Liver (tissue), 9 donors: ENCODE measurements around the gene PRAC1. TPM values are rescaled to one million over a fixed set of nuclear protein-coding genes. Genes with fewer than 3 reads are reported as not detected.

ENCODE experiments used
- DNase-seq: peaks from one replicate; pipeline ENCODE4 v3.0.0-alpha.2; 2017; ENCODE audit warnings: low spot score
- H3K27ac ChIP-seq, 2 donors: one replicate each; pipeline ENCODE4 v1.7.0; 2013; ENCODE audit warnings: inconsistent platforms in 2 of 2, low read length in 2 of 2, control low read depth in 1 of 2, low read depth in 1 of 2, mild to moderate bottlenecking in 1 of 2
- H3K27me3 ChIP-seq, 4 donors: one replicate each; pipeline versions ENCODE4 v1.6.1 to v1.7.0; 2013; ENCODE audit warnings: low read length in 3 of 4, inconsistent platforms in 1 of 4, mild to moderate bottlenecking in 1 of 4, moderate library complexity in 1 of 4; ENCODE audit not compliant: control insufficient read depth in 4 of 4, insufficient read depth in 4 of 4
- H3K36me3 ChIP-seq, 4 donors: one replicate each; pipeline versions ENCODE4 v1.6.1 to v1.7.0; 2013; ENCODE audit warnings: low read length in 3 of 4, mild to moderate bottlenecking in 3 of 4, low read depth in 1 of 4, moderate library complexity in 1 of 4; ENCODE audit not compliant: control insufficient read depth in 4 of 4, insufficient read depth in 3 of 4
- H3K4me1 ChIP-seq, 4 donors: one replicate each; pipeline versions ENCODE4 v1.6.1 to v1.7.0; 2013; ENCODE audit warnings: low read length in 3 of 4, mild to moderate bottlenecking in 3 of 4, moderate library complexity in 1 of 4; ENCODE audit not compliant: control insufficient read depth in 4 of 4, insufficient read depth in 4 of 4
- H3K4me3 ChIP-seq, 3 donors: one replicate each; pipeline versions ENCODE4 v1.6.1 to v1.7.0; 2013; ENCODE audit warnings: low read length in 3 of 3, control low read depth in 1 of 3, low read depth in 1 of 3, mild to moderate bottlenecking in 1 of 3
- H3K9ac ChIP-seq, 2 donors: one replicate each; pipeline ENCODE4 v1.7.0; 2013; ENCODE audit warnings: low read length in 2 of 2, mild to moderate bottlenecking in 2 of 2, moderate library complexity in 2 of 2, control low read depth in 1 of 2, low read depth in 1 of 2
- H3K9me3 ChIP-seq, 4 donors: one replicate each; pipeline versions ENCODE4 v1.6.1 to v1.7.0; 2013; ENCODE audit warnings: low read length in 3 of 4; ENCODE audit not compliant: control insufficient read depth in 4 of 4
- FOXA1 ChIP-seq: IDR thresholded peaks from 2 replicates; pipeline ENCODE4 v1.6.1; 2016; ENCODE audit warnings: antibody characterized with exemption
- JUND ChIP-seq, 2 donors: IDR thresholded peaks; 2 replicates each; pipeline ENCODE4 v1.6.1; 2016; ENCODE audit warnings: antibody characterized with exemption in 2 of 2
- NR2F2 ChIP-seq: IDR thresholded peaks from 2 replicates; pipeline ENCODE4 v1.6.1; 2016; ENCODE audit warnings: antibody characterized with exemption
- RAD21 ChIP-seq, 2 donors: IDR thresholded peaks; 2 replicates each; pipeline ENCODE4 v1.6.1; 2016; ENCODE audit warnings: antibody characterized with exemption in 2 of 2, mild to moderate bottlenecking in 2 of 2
- RXRA ChIP-seq, 2 donors: IDR thresholded peaks; 2 replicates each; pipeline ENCODE4 v1.6.1; 2017 to 2018; ENCODE audit warnings: antibody characterized with exemption in 2 of 2, mild to moderate bottlenecking in 1 of 2
- SP1 ChIP-seq: IDR thresholded peaks from 2 replicates; pipeline ENCODE4 v1.6.1; 2018; ENCODE audit warnings: antibody characterized with exemption, mild to moderate bottlenecking
- TAF1 ChIP-seq: conservative IDR thresholded peaks from 2 replicates; pipeline ENCODE4 v1.6.1; 2016; ENCODE audit warnings: antibody characterized with exemption, mild to moderate bottlenecking
- WGBS: extraction: QIAGEN DNeasy Blood & Tissue Kit; methylation state at CpG from one replicate; pipeline ENCODE4 v1.1.7; 2013; 5-methylcytosine and 5-hydroxymethylcytosine counted together
- polyA plus RNA-seq, 2 donors: library from polyadenylated mRNA; stranded (reverse) in 1 of 2; unstranded in 1 of 2; fragments of 200-250 nt in 1 of 2; fragments of >200 nt in 1 of 2; fragmentation: Nextera tagmentation in 1 of 2; extraction: Ambion mirVana in 1 of 2; gene quantifications; one replicate each; pipeline versions ENCODE4 v1.2.1 to v1.2.3, GENCODE V29; 2013 to 2015
- total RNA-seq, 2 donors: library from RNA; depleted of rRNA; stranded (reverse); fragments of >200 nt; gene quantifications; one replicate each; pipeline ENCODE4 v1.2.3, GENCODE V29; 2014
- TF ChIP-seq, protein P1 (sequence below): IDR thresholded peaks from 2 replicates; pipeline ENCODE4 v1.6.1; 2016; ENCODE audit warnings: antibody characterized with exemption
- TF ChIP-seq, protein P2 (sequence below): fragments of 150-350 bp; IDR thresholded peaks from 2 replicates; pipeline ENCODE4 v1.5.1; 2017; ENCODE audit warnings: improper control_type of control experiment, low read depth, low read length; ENCODE audit not compliant: missing input control
- donor health status: healthy.
- donor health status: healthy.
- donor health status: healthy.
- donor health status: healthy.
- donor health status: healthy.

Gene PRAC1
- total and polyA plus RNA-seq, 4 donors = not detected

- no peak overlapping the region for H3K4me3 ChIP-seq
- TF ChIP-seq FOXA1 (no peak), TAF1 (no peak), NR2F2 (no peak), RAD21 (IDR thresholded peaks at IDR 0.05) (no peak)
- TF ChIP-seq, protein P1, sequence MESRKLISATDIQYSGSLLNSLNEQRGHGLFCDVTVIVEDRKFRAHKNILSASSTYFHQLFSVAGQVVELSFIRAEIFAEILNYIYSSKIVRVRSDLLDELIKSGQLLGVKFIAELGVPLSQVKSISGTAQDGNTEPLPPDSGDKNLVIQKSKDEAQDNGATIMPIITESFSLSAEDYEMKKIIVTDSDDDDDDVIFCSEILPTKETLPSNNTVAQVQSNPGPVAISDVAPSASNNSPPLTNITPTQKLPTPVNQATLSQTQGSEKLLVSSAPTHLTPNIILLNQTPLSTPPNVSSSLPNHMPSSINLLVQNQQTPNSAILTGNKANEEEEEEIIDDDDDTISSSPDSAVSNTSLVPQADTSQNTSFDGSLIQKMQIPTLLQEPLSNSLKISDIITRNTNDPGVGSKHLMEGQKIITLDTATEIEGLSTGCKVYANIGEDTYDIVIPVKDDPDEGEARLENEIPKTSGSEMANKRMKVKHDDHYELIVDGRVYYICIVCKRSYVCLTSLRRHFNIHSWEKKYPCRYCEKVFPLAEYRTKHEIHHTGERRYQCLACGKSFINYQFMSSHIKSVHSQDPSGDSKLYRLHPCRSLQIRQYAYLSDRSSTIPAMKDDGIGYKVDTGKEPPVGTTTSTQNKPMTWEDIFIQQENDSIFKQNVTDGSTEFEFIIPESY = no peak
- H3K27ac ChIP-seq = no peak overlapping the region
- peaks cover 3 to 44% (median 24%) of the 10 kb centered on the region in 4 donors for H3K27me3 ChIP-seq
- no peaks in the 10 kb centered on the region for H3K9me3 ChIP-seq
- H3K9ac ChIP-seq = no peak overlapping the region
- H3K36me3 ChIP-seq = peaks cover 0 to 2% (median 0%) of the 10 kb centered on the region in 4 donors
- peaks cover 0 to 7% (median 0%) of the 10 kb centered on the region in 4 donors for H3K4me1 ChIP-seq
- 18% methylated on average over 22 of the region's 22 CpGs for WGBS
- DNase-seq = no peak
These were observed 11.5 kb upstream of the PRAC1 start for GRCh38 chr17:48733632-48734328.

DNA sequence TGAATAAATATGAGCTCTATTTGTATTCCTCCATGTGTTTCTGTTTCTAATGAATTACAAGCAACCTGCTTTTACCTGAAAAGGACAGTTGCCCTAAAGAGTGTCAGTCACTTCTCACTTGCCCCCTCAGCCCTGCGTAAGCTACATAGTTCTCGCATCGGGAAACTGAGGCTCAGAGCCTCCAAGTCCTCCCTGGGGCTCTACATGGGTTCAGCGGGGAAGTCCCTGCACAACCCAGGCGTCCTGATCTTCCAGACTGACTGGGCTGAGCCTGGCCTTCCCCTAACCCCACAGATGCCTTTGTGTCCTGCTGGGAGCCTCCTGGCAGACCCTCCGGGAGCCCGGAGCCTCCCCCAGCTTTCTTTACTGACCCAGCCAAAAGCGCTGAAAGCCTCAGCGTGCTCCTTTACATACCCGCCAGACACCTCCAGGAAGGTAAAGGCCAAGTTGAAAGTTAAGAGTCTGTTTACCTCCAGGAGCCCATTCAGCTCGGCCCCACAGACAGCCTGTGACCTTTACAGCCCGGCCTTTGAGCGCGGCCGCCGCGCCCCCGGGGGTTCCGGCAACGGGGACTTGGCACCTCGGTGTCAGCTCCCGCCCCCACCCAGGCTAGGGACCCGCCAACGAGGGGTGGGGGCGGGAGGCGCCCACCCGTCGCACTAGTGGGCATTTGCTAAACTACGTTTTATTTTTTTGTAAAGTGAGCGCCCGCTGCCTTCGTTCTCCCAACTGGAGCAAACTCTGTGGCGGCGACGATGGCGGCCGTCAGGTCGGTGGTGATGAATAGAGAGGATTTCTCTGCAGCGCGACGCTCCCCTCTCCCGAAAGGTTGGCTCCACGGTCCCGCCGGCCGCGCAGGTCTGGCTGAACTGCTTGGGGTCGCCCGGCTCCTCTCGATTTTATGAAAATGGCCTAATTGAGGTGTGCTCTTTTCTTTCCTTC lies 10.6 kb upstream of the PRAC1 start:
- no peak overlapping the region for H3K27ac ChIP-seq
- WGBS = 11% methylated on average over 50 of the region's 50 CpGs
- H3K27me3 ChIP-seq = peaks cover 3 to 37% (median 19%) of the 10 kb centered on the region in 4 donors
- no peak overlapping the region for H3K9ac ChIP-seq
- H3K4me3 ChIP-seq = no peak overlapping the region
- H3K9me3 ChIP-seq = no peaks in the 10 kb centered on the region
- H3K4me1 ChIP-seq = peaks cover 0 to 7% (median 3%) of the 10 kb centered on the region in 4 donors
- peaks cover 0 to 2% (median 0%) of the 10 kb centered on the region in 4 donors for H3K36me3 ChIP-seq
- TF ChIP-seq TAF1 (no peak), RAD21 (IDR thresholded peaks at IDR 0.05) (no peak), JUND (IDR thresholded peaks at IDR 0.05) (no peak), RXRA (IDR thresholded peaks at IDR 0.05) (no peak), SP1 (no peak), NR2F2 (no peak)
- TF ChIP-seq, protein P1 = no peak
- TF ChIP-seq, protein P2, sequence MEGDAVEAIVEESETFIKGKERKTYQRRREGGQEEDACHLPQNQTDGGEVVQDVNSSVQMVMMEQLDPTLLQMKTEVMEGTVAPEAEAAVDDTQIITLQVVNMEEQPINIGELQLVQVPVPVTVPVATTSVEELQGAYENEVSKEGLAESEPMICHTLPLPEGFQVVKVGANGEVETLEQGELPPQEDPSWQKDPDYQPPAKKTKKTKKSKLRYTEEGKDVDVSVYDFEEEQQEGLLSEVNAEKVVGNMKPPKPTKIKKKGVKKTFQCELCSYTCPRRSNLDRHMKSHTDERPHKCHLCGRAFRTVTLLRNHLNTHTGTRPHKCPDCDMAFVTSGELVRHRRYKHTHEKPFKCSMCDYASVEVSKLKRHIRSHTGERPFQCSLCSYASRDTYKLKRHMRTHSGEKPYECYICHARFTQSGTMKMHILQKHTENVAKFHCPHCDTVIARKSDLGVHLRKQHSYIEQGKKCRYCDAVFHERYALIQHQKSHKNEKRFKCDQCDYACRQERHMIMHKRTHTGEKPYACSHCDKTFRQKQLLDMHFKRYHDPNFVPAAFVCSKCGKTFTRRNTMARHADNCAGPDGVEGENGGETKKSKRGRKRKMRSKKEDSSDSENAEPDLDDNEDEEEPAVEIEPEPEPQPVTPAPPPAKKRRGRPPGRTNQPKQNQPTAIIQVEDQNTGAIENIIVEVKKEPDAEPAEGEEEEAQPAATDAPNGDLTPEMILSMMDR = no peak
- no peak for DNase-seq
